Stomach smooth muscle (tissue), 2 donors: ENCODE data around the gene SHB.
"Not testable (repeated sequence)": the region's sequence is repeated elsewhere in the genome, so short reads cannot be mapped to it uniquely, and the experiment has no call there.

Source experiments
- H3K27ac ChIP-seq: one replicate; pipeline ENCODE4 v1.7.0; 2013; ENCODE audit warnings: mild to moderate bottlenecking, low read length, inconsistent platforms
- H3K27me3 ChIP-seq, 2 donors: one replicate each; pipeline ENCODE4 v1.7.0; 2013; ENCODE audit warnings: low read length in 2 of 2; ENCODE audit not compliant: insufficient read depth in 2 of 2, control insufficient read depth in 1 of 2
- H3K36me3 ChIP-seq, 2 donors: one replicate each; pipeline ENCODE4 v1.7.0; 2013; ENCODE audit warnings: low read length in 2 of 2; ENCODE audit not compliant: control insufficient read depth in 2 of 2, insufficient read depth in 2 of 2
- H3K4me1 ChIP-seq: one replicate; pipeline ENCODE4 v1.7.0; 2013; ENCODE audit warnings: low read length; ENCODE audit not compliant: control insufficient read depth, insufficient read depth
- H3K4me3 ChIP-seq, 2 donors: one replicate each; pipeline ENCODE4 v1.7.0; 2013; ENCODE audit warnings: low read length in 2 of 2
- H3K9ac ChIP-seq, 2 donors: one replicate each; pipeline ENCODE4 v1.7.0; 2013; ENCODE audit warnings: low read length in 2 of 2, mild to moderate bottlenecking in 1 of 2
- H3K9me3 ChIP-seq, 2 donors: one replicate each; pipeline ENCODE4 v1.7.0; 2013; ENCODE audit warnings: low read length in 2 of 2; ENCODE audit not compliant: control insufficient read depth in 2 of 2
- donor health status: healthy.
- donor health status: Pancreatic carcinoma.

Gene SHB

GRCh38 chr9:38047301-38048251 is 21.5 kb downstream of the SHB start:
- Histone ChIP-seq H3K27me3 (no peaks in the 10 kb centered on the region), H3K27ac (peak overlapping the region; percentile 92), H3K36me3 (no peaks in the 10 kb centered on the region), H3K4me3 (peak overlapping the region; percentile 8 to 65), H3K9me3 (no peaks in the 10 kb centered on the region), H3K9ac (peak overlapping the region; percentile 43 to 53), H3K4me1 (peaks cover 43% of the 10 kb centered on the region)

- H3K36me3 ChIP-seq, result no peaks in the 10 kb centered on the region
- H3K27ac ChIP-seq, result peak overlapping the region; percentile 92
- no peaks in the 10 kb centered on the region for H3K9me3 ChIP-seq
- no peaks in the 10 kb centered on the region for H3K27me3 ChIP-seq
- H3K4me3 ChIP-seq, result peak overlapping the region; percentile 8 to 65
- peaks cover 49% of the 10 kb centered on the region for H3K4me1 ChIP-seq
- peak overlapping the region; percentile 43 to 53 for H3K9ac ChIP-seq
Measured at GRCh38 chr9:38046661-38047300, 22.2 kb downstream of the SHB start.

GRCh38 chr9:38045939-38046338 is 23.1 kb downstream of the SHB start:
- peaks cover 52% of the 10 kb centered on the region for H3K4me1 ChIP-seq
- not testable (repeated sequence) for H3K27ac ChIP-seq, H3K4me3 ChIP-seq, H3K36me3 ChIP-seq, H3K9ac ChIP-seq, H3K9me3 ChIP-seq, H3K27me3 ChIP-seq

- Histone ChIP-seq H3K9ac (no peak overlapping the region), H3K4me1 (peaks cover 52% of the 10 kb centered on the region), H3K9me3 (no peaks in the 10 kb centered on the region), H3K4me3 (no peak overlapping the region), H3K36me3 (no peaks in the 10 kb centered on the region), H3K27ac (no peak overlapping the region), H3K27me3 (no peaks in the 10 kb centered on the region)
Measured at GRCh38 chr9:38044706-38045105, 24.3 kb downstream of the SHB start.

- Histone ChIP-seq H3K9me3 (no peaks in the 10 kb centered on the region), H3K27me3 (no peaks in the 10 kb centered on the region), H3K4me3 (no peak overlapping the region), H3K9ac (no peak overlapping the region), H3K36me3 (no peaks in the 10 kb centered on the region), H3K4me1 (peaks cover 54% of the 10 kb centered on the region), H3K27ac (no peak overlapping the region)
Measured at GRCh38 chr9:38043931-38044623, 24.9 kb downstream of the SHB start.

GRCh38 chr9:38042626-38043357 is 26.2 kb downstream of the SHB start:
- Histone ChIP-seq H3K4me3 (no peak overlapping the region), H3K27me3 (no peaks in the 10 kb centered on the region), H3K9ac (no peak overlapping the region), H3K4me1 (peaks cover 52% of the 10 kb centered on the region), H3K9me3 (no peaks in the 10 kb centered on the region), H3K36me3 (no peaks in the 10 kb centered on the region), H3K27ac (no peak overlapping the region)

- H3K4me1 ChIP-seq, result peaks cover 48% of the 10 kb centered on the region
- no peaks in the 10 kb centered on the region for H3K9me3 ChIP-seq
- no peak overlapping the region for H3K4me3 ChIP-seq
- H3K27me3 ChIP-seq, result no peaks in the 10 kb centered on the region
- no peak overlapping the region for H3K9ac ChIP-seq
- no peaks in the 10 kb centered on the region for H3K36me3 ChIP-seq
- no peak overlapping the region for H3K27ac ChIP-seq
Measured at GRCh38 chr9:38041564-38042243, 27.3 kb downstream of the SHB start.

GRCh38 chr9:38039907-38040682 is 28.9 kb downstream of the SHB start:
- H3K27ac ChIP-seq, result no peak overlapping the region
- no peaks in the 10 kb centered on the region for H3K27me3 ChIP-seq
- no peak overlapping the region for H3K4me3 ChIP-seq
- H3K36me3 ChIP-seq, result no peaks in the 10 kb centered on the region
- peaks cover 53% of the 10 kb centered on the region for H3K4me1 ChIP-seq
- no peaks in the 10 kb centered on the region for H3K9me3 ChIP-seq
- no peak overlapping the region for H3K9ac ChIP-seq

GRCh38 chr9:38039090-38039906 is 29.7 kb downstream of the SHB start:
- Histone ChIP-seq H3K27me3 (no peaks in the 10 kb centered on the region), H3K9ac (no peak overlapping the region), H3K36me3 (no peaks in the 10 kb centered on the region), H3K4me1 (peaks cover 53% of the 10 kb centered on the region), H3K9me3 (no peaks in the 10 kb centered on the region), H3K4me3 (no peak overlapping the region), H3K27ac (no peak overlapping the region)
